ENCODE data around the gene CEP290. TPM values are rescaled to one million over a fixed set of nuclear protein-coding genes. Genes with fewer than 3 reads are reported as not detected.

The CEP290 gene
- total and polyA plus RNA-seq, 2 of the 13 experiments (the other 11 are each of a cell fraction or from before 2014, with no cell fraction given): 2.4 to 10.8 TPM

GRCh38 chr12:88141774-88142609 lies at the start of gene CEP290, which contains the start of gene TMTC3 (continued):
- TF ChIP-seq MLX (CRISPR knock-in tag; IDR thresholded peaks at IDR 0.05) (peak; percentile 22; the same call in 1 of the 2 replicates), TRIM24 (CRISPR knock-in tag; IDR thresholded peaks at IDR 0.05) (no peak), ZMAT3 (CRISPR knock-in tag; conservative IDR thresholded peaks at IDR 0.05) (no peak; the same call in 1 of the 2 replicates), MYC (CRISPR knock-in tag; IDR thresholded peaks at IDR 0.05; ENCODE audit: borderline replicate concordance) (peak; percentile 62; the same call in 1 of the 2 replicates), ZEB1 (IDR thresholded peaks at IDR 0.05; ENCODE audit: insufficient replicate concordance, low read depth) (peak; percentile 48), ZNF614 (CRISPR knock-in tag; IDR thresholded peaks at IDR 0.05; ENCODE audit: borderline replicate concordance) (peak; percentile 80; the same call in 1 of the 2 replicates), ZZZ3 (CRISPR knock-in tag; IDR thresholded peaks at IDR 0.05; ENCODE audit: borderline replicate concordance) (peak; percentile 23; the same call in 1 of the 2 replicates), ZSCAN31 (CRISPR knock-in tag; IDR thresholded peaks at IDR 0.05; ENCODE audit: low read depth) (peak; percentile 41; the same call in 1 of the 2 replicates), ZNF280B (CRISPR knock-in tag; IDR thresholded peaks at IDR 0.05; ENCODE audit: borderline replicate concordance) (peak; percentile 89), KDM2A (CRISPR knock-in tag; IDR thresholded peaks at IDR 0.05; ENCODE audit: borderline replicate concordance, low read depth) (peak; percentile 90), POLR2A (IDR thresholded peaks at IDR 0.05; ENCODE audit: insufficient read depth in 1 of 2, low read depth in 2 of 2, low read length in 2 of 2) (peak; percentile 47 to 62; a peak in 3 of 4 replicates), ZNF296 (CRISPR knock-in tag; conservative IDR thresholded peaks at IDR 0.05) (0 out of 2 replicates have a peak, but pooled peaks have one; percentile 27), ATM (IDR thresholded peaks at IDR 0.05; ENCODE audit: borderline replicate concordance) (no peak), SP5 (CRISPR knock-in tag; IDR thresholded peaks at IDR 0.05; ENCODE audit: borderline replicate concordance, low read depth) (peak; percentile 24; the same call in 1 of the 2 replicates), HHEX (CRISPR knock-in tag; IDR thresholded peaks at IDR 0.05) (peak; percentile 41; the same call in 1 of the 2 replicates), ZNF792 (CRISPR knock-in tag; IDR thresholded peaks at IDR 0.05) (peak; percentile 94), RBAK (CRISPR knock-in tag; IDR thresholded peaks at IDR 0.05) (no peak)
- TF ChIP-seq, protein P1, sequence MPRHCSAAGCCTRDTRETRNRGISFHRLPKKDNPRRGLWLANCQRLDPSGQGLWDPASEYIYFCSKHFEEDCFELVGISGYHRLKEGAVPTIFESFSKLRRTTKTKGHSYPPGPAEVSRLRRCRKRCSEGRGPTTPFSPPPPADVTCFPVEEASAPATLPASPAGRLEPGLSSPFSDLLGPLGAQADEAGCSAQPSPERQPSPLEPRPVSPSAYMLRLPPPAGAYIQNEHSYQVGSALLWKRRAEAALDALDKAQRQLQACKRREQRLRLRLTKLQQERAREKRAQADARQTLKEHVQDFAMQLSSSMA (CRISPR knock-in tag; IDR thresholded peaks at IDR 0.05): peak; percentile 91
- TF ChIP-seq, protein P2, sequence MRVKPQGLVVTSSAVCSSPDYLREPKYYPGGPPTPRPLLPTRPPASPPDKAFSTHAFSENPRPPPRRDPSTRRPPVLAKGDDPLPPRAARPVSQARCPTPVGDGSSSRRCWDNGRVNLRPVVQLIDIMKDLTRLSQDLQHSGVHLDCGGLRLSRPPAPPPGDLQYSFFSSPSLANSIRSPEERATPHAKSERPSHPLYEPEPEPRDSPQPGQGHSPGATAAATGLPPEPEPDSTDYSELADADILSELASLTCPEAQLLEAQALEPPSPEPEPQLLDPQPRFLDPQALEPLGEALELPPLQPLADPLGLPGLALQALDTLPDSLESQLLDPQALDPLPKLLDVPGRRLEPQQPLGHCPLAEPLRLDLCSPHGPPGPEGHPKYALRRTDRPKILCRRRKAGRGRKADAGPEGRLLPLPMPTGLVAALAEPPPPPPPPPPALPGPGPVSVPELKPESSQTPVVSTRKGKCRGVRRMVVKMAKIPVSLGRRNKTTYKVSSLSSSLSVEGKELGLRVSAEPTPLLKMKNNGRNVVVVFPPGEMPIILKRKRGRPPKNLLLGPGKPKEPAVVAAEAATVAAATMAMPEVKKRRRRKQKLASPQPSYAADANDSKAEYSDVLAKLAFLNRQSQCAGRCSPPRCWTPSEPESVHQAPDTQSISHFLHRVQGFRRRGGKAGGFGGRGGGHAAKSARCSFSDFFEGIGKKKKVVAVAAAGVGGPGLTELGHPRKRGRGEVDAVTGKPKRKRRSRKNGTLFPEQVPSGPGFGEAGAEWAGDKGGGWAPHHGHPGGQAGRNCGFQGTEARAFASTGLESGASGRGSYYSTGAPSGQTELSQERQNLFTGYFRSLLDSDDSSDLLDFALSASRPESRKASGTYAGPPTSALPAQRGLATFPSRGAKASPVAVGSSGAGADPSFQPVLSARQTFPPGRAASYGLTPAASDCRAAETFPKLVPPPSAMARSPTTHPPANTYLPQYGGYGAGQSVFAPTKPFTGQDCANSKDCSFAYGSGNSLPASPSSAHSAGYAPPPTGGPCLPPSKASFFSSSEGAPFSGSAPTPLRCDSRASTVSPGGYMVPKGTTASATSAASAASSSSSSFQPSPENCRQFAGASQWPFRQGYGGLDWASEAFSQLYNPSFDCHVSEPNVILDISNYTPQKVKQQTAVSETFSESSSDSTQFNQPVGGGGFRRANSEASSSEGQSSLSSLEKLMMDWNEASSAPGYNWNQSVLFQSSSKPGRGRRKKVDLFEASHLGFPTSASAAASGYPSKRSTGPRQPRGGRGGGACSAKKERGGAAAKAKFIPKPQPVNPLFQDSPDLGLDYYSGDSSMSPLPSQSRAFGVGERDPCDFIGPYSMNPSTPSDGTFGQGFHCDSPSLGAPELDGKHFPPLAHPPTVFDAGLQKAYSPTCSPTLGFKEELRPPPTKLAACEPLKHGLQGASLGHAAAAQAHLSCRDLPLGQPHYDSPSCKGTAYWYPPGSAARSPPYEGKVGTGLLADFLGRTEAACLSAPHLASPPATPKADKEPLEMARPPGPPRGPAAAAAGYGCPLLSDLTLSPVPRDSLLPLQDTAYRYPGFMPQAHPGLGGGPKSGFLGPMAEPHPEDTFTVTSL (CRISPR knock-in tag; IDR thresholded peaks at IDR 0.05; ENCODE audit: borderline replicate concordance): peak; percentile 33; the same call in 1 of the 2 replicates
- TF ChIP-seq, protein P3, sequence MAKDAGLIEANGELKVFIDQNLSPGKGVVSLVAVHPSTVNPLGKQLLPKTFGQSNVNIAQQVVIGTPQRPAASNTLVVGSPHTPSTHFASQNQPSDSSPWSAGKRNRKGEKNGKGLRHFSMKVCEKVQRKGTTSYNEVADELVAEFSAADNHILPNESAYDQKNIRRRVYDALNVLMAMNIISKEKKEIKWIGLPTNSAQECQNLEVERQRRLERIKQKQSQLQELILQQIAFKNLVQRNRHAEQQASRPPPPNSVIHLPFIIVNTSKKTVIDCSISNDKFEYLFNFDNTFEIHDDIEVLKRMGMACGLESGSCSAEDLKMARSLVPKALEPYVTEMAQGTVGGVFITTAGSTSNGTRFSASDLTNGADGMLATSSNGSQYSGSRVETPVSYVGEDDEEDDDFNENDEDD (CRISPR knock-in tag; IDR thresholded peaks at IDR 0.05; ENCODE audit: borderline replicate concordance): peak; percentile 75
